ENCODE measurements around the gene CUTA.

The CUTA gene

DNA sequence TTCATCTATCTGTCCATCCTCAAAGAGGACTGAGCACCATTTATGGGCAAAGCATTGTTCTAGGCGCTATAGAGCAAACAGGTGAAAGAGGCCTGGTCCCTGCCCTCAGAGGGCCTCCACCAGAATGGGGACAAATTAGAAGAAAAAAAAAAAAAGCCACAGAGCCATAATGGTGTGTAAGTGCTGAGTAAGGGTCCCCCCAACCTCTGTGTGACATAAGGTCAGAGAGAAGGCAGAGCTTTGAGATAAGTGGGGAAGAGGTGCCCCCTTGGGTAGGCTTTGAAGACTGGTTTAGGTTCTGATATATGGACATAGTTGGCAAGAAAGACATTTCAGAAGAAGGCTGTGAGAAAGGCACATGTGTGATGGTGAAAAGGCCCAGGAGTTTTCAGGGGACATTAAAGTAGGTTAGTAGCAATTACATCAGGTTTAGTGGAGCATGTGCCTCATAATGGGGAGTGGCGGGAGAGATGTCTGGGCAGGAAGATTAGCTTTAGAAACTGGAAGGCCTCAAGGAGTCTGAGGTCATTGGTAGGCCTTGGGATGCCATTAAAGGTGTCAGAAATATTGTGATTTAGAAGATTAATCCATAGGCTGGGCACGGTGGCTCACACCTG is 21.2 kb upstream of the CUTA start:
- no peak for DNase-seq (ENCODE audit: low spot score)

DNA sequence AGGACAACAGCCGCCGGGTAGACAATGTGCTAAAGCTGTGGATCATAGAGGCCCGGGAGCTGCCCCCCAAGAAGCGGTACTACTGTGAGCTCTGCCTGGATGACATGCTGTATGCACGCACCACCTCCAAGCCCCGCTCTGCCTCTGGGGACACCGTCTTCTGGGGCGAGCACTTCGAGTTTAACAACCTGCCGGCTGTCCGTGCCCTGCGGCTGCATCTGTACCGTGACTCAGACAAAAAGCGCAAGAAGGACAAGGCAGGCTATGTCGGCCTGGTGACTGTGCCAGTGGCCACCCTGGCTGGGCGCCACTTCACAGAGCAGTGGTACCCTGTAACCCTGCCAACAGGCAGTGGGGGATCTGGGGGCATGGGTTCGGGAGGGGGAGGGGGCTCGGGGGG is 19.8 kb upstream of the CUTA start:
- DNase-seq (ENCODE audit: low spot score): no peak

DNA sequence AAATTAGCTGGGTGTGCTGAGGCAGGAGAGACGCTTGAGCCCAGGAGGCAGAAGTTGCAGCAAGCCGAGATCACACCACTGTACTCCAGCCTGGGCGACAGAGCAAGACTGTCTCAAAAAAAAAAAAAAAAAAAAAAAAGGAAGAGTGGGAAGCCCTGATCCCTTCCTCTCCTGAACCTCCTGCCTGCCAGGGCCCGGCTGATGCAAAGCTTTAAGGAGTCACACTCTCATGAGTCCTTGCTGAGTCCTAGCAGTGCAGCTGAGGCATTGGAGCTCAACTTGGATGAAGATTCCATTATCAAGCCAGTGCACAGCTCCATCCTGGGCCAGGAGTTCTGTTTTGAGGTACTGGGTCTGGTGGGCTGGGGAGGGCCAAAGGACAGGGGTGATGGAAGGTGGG is 17.1 kb upstream of the CUTA start:
- DNase-seq (ENCODE audit: low spot score): no peak

DNA sequence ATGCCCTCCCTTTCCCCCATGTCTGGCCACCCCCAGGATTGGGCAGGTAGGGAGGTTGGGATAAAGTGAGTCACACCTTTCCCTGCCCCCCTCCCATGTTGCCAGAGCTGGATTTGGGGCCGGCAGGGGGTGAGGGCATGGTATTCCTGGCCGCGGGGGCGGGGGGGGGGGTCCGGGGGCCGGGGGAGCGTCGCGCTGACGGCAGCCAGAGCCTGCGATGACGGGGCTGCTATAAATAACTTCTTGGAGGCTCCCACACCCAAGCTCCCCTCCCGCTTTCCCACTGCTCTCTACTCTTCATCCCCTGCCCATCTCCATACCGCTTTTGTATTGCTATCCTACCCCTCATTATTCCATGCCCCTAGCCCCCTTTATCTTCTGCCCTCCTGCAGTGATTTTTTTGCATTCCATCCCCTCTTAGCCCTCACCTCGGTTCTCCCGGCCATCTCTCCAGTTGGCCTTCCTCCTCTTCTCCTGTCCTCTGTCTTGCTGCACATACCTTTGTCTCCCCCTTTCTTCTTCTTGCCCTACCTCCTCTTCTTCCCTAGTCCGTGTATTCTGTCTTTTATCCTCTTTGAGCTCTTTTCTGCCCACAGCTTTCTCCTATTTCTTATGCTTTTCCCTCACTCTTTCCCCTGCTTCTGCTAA is 15.8 kb upstream of the CUTA start:
- DNase-seq (ENCODE audit: low spot score): no peak

DNA sequence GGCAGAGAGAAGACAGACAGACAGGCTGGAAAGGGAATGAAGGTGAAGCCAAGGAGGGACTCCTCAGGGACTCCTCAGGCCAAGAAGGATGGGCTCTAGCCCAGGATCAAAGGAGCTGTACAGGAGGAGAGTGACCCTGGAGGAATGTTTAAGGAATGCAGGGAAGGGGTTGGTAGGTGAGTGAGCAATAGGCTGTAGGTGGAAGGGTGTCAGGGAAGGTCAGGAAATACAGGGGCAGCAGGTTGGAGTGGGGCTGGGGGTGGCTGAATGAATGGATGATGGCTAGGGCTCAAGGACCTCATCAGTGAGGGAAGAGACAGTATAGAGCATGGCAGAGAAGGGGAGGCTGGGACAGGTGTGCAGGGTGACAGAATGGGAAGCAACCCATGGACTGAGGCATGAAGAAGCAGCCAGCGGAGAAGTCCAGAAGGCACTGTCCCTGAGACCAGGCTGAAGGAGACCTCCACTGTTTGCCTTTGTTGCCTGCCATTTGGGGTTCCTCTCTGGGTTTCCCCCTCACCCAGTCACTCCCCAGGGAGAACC is 15.2 kb upstream of the CUTA start:
- no peak for DNase-seq (ENCODE audit: low spot score)

DNA sequence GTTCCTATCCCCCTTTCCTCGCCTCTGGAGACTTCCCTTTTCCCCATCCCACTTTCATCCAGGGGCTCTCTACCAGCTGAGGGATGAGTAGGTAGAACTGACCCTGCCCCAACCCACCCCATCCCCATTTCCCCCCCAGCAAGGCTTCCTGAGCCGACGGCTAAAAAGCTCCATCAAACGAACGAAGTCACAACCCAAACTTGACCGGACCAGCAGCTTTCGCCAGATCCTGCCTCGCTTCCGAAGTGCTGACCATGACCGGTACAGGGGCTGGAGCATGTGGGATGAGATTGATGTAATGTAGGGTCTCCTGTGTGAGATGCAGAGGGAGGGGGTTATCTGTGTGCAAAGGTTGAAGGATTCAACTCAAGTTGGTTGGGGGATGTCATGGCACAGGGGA is 14.6 kb upstream of the CUTA start:
- DNase-seq (ENCODE audit: low spot score): no peak

DNA sequence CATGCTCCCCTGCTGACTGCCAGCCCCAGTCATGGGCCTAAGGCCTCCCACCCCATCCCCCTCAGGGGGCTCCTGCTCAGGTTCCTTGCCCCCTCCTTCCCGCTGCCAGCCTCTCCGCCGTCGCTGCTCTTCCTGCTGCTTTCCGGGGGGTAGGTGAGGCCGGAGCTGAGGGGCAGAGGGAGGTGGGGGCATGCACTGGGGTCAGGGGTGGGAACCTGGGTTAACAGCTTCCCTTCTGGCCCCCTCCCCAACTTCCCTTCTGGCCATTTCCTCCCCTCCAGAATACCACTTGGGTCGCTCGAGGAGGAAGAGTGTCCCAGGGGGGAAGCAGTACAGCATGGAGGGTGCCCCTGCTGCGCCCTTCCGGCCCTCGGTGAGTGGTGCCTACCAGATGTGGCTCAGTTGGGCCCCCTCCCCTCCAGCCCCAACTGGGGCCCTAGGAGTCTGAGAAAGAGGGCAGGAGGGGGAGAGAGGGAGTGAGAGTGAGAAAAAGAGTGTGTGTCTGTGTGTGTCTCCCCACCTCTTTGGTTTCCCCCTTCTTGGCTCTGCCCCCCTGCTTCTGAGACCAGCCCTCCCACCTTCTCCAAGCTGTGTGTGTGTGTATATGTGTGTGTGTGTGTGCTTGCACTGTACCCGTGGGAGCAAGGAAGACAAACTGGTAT is 14.1 kb upstream of the CUTA start:
- DNase-seq (ENCODE audit: low spot score): no peak

DNA sequence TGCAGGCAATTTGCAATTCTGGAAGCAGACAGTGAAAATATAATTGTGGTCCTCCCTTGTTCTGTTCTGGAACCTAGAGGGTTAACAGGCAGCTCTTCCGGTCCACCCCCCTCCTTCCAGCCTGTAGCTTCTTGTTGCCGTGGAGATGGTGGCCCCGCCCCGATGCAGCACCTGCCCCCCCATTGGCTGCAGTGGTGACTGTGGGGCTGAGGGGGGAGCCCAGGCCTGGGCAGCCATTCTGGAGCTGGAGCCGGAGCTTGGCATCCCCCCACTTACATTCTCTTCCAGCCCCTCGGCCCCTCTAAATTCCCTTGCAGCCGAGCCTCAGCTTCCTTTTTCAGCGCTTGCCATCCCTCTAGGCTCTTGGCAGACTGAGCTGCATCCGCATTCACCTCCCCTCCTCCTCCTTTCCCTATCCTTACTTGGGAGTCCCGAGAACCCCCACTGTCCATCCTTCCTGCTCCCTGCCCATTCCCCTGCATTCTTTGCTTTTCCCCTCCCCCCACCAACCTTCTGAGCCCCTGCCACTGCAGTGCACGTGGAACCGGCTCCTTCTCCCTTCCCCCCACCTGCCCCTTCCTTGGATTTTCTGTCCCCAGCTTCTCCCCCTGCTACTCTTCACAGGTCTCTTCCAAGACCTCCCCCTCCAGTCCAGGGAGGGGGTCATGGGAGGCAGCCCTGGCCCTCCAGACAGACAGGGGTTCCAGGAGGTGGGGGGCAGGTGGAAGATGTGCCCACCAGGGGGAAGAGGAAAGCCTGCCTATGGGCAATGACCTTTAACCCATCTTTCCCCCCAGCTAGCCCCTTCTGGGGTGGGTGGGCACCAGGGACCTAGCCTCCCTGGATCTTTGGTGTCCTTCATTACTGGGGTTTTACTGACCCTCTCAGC is 13.3 kb upstream of the CUTA start:
- no peak for DNase-seq (ENCODE audit: low spot score)

DNA sequence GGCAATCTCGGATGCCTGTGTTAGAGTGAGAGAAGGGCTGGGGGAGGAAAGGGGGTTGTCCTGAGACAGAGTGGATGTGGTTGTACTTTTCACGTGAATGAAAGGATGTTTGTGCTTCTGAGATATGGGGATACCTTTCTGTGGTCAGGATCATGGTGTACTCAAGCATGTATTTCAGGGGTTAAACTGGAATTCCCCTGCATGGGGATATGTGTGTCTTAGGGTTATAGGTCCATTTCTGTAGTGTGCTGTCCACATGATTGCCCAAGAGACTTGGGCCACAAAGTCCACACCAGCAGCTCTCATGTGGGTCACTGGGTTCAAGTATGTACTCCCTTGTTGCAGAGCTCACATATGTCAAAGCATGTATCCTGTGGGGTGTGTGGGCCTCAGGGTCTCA is 12.4 kb upstream of the CUTA start:
- DNase-seq (ENCODE audit: low spot score): no peak

DNA sequence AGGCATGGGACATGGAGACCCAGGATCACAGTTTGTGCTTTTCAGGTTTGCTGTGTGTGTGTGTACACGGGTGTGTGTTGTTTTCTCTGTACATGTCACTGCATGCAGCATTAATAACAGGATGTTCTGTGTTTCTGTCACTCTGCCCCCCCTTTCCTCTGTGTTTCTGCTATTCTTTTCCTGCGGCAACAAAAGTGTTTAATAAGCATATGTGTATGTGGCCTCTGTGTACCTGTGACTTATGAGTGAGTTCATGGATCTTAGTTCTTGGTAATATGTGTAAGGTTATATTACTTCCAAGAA is 11.8 kb upstream of the CUTA start:
- no peak for DNase-seq (ENCODE audit: low spot score)

DNA sequence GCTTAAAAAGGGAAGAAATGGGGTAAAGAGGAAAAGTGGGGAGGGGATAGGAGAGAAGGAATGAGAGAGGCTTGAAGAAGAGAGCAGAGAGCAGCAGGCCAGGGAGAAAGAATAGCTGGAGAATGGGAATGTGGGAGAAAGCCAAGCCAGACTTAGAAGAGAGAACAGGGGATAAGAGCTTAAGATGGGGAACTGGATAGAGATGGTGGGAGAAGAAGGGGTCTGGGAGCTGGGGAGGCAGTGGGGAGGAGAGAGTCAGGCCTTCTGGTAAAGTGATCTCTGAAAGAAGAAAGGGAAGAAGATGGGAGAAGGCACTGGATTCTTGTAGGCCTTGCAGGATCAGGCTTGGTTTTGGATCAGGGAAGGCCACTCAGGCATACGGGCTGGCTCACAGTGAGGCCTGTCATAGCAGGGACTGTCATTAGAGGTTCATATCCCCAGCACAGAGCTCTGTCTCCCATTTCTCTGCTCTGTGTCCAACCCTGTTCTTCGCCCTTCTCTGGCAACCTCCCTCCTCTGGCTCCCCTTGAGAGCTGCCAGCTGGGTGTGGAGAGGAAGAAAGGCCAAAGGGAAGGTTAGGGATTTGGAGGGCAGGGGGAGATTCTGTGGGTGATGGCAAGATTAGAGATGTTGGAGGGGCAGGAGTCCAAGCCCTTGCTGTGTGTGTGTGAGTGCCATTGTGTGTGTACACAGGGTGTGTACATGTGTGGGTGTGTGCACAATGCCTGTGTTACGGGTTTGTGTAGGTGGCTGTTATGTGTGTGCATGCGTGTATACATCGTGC is 11.3 kb upstream of the CUTA start:
- no peak for DNase-seq (ENCODE audit: low spot score)

DNA sequence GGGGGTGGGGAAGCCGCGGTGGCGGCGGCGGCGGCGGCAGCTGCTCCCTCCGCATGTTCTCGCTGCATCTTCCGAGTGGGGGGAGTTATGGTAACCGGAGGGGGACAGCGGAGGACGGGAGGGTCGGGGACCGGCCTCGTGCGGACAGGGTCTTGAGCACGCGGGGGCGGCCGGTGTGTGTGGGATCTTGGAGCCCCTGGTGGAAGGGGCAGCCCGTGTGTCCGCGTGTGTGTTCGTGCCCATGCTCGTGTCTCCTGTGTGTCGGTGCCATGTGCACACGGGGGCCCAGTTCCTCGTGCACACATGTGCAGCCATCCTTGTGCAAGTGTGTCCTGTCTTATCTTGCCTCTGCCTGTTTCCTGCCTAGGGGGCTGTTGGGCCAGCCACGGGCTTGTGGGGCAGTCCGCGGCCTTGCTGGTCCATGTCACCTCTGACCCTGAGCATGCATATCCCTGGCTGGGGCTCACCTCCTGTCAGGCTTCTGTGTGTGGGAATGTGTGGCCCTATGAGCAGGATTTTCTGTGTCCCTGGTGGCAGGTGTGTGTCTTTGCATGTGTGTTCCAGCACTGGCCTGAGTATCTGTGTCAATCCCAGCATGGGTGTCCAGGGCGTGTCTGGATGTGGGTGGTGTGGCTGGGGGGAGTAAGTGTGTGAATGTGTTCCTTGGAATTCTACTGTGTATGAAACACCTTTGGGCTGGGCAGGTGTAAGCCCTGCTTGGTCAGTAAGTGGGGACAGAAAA is 10.5 kb upstream of the CUTA start:
- peak; percentile 76 for DNase-seq (ENCODE audit: low spot score)

DNA sequence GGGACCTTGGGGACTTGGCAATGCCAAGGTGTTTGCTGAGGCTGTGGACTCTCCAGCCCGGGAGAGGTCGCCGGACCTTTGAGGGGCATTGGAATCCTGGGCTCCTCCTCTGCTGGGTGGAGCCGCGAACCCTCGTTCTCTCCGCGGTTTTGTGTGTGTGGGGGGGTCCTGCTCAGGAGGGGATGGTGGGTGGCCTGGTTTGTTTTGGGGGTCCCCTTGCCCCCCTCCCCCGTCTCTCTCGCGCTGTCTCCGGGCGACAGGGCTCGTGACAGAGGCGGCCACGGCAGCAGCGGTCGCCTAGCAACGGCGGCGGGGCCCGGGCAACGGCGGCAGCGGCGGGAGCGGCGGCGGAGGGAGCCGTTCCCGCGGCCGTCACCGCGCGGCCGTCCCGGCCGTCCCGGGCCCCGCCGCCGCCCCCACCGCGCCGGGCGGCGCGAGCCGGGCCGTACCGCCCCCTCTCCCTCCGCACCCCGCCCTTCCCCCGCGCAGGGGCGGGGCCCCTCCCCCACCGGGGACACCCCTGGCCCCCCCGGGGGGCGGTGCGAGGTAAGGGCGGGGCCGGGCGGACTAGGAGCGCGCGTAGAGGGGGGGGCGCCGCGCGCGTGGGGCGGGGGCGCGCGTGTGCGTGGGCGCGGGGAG is 9.8 kb upstream of the CUTA start:
- DNase-seq (ENCODE audit: low spot score): no peak

DNA sequence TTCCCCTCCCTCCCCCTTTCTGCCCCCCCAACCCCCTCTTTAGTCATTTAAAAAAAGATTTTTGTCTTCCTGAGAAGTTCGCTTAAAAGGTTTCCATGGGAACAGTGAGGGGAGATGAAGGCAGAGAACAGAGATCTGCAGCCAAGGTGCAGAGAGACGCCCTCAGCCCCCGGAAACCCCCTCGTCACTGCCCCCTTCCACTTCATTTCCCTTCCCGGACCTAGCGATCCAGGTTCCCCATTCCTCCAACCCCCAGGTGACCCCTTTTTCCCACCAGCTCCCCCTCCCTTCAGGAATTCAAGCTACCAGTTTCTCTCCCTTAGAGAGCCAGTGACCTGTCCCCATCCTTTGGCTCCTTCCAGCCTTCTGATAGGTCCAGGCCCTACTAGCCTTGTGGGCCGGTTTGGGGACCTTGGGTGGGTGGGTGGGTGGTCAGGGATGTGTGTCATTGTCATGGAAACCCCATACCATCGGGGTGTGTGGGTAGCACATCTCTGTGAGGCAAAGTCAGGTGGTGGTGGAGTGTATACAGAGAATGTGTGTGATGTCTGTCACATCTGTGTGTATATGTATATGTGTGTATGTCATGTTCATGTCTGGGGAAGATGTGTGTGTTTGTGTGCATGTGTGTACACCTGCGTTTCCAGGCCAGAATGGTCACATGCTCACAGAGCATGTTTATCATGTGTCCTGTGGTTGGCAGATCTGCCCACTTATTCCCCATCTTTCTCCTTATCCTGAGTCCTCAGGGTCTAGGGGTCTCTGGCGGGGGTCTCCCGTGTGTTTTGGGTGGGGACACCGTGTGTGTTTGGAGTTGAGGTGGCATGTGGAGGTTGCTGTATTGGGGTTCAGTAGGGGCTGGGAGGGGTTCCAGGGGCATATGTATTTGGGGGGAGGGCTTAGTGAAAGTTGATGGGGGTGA is 8.9 kb upstream of the CUTA start:
- DNase-seq (ENCODE audit: low spot score): no peak

DNA sequence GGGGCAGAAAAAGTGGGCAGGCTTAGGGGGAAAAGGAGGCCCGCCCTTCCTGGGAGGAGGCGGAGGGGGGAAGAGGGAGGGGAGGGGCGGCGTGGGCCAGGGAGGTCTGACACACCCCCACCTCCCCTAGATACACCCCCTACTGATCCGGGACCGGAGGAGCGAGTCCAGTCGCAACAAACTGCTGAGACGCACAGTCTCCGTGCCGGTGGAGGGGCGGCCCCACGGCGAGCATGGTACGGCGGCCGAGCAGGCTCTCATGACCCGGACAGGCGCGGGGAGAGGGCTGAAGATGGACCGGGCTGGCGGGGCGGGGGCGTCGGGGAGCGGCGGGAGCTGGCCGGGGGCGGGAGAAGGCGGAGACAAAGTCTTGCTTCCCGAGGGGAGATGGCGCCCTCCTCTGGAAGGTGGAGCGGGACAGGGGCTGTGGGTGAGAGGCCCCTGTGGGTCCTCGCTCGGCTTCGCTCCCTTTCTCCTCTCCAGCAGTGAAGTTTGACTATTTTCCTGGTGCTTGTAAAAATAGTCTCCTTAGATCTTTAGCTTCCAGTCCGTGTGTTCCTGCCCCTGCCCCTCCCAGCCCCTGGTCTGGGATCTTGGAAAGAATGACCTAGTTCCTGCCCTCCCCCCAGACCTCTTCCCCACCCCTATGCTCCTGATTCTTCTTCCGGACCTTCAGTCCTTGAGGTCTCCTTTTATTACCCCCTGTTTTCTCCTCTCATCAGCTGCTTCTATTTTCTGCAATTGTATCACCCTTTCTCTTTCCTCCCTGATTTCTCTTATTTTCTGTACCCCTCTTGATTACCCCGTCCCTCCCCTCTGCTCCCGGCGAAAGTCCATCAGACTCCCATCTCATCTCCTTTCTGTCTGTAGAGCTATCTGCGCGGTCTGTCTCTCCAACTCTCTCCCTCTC is 8.0 kb upstream of the CUTA start:
- peak; percentile 76 for DNase-seq (ENCODE audit: low spot score)

DNA sequence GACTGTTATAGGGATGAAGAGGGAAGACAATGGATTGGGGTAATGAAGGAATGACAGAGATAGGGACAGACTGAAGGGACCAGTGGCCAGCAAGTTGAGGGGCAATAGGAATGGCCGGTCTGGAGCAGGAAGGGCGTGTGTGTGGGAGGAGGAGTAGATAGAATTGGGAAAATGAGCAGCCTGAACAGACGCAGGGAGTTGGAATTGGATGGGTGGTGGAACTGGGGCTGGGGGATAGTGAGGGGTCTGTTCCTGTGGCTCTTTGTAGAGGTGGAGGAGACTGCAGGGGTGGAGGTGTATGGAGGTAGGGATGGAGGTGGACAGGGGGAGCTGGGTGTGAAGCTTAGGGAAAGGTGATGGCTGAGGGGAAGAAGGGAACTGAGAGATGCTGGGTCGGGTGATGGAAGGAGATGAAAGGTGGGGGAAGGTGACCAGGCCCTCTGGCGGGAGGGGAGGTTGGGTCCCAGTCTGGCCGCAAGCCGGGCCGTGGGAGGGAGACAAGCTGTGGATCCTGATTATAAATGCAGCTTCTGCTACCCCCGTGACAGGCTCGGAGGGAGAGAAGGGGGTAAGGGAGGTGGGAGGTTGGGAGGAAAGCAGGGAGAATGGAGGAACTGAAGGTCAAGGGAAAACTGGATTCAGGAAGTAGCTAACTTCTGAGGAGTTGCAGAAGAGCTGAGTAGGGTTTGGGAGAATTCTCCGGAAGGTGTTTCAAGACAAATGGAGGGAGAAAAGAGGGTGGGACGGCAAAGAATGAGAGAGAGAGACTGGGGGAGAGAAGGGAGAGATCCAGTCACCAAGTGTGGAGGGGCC is 7.2 kb upstream of the CUTA start:
- no peak for DNase-seq (ENCODE audit: low spot score)

DNA sequence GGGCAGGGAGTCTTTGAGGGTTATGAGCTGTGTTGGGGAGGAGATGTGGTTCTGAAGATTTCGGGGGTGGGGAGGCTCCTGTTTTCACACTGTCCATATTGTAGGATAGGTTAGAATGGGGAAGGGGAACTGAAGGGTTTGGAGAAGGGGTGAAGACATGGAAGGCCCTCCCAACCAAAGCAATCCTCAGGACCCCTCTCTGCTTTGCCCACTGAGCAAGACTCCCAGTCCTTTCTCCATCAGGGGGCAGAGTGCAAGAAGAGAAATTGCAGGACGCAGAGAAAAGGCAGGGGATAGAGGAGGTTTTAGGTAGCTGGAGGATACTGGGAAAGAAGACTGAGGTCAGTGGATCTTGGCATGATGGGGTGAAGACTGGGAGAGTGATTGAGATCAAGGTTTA is 5.9 kb upstream of the CUTA start:
- DNase-seq (ENCODE audit: low spot score): no peak

DNA sequence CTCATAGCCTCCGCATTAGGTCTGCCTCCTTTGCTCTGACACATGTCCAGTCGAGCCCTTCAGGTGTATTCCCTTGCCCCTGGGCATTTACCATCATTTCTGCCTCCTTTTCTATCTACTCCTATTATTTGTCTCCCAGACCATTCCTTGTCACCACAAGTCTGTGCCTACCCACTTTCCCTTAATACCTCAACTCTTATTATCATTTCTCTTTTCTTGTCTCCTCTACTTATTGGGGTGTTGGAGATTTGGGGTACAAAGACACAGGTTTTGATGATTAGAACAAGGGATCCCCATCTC is 3.4 kb upstream of the CUTA start:
- DNase-seq (ENCODE audit: low spot score): no peak

All from SW480 (cell line).